HG02981 (cell line): ENCODE data around the gene AJUBA.
"Not testable (repeated sequence)": the region's sequence is repeated elsewhere in the genome, so short reads cannot be mapped to it uniquely, and the experiment has no call there.

ENCODE experiments used
- ATAC-seq: cut with Tn5 transposase; IDR thresholded peaks from one replicate; pipeline ENCODE4 v1.9.1; 2021; ENCODE audit warnings: mild to moderate bottlenecking, moderate library complexity; ENCODE audit not compliant: unreplicated experiment

Gene AJUBA

DNA sequence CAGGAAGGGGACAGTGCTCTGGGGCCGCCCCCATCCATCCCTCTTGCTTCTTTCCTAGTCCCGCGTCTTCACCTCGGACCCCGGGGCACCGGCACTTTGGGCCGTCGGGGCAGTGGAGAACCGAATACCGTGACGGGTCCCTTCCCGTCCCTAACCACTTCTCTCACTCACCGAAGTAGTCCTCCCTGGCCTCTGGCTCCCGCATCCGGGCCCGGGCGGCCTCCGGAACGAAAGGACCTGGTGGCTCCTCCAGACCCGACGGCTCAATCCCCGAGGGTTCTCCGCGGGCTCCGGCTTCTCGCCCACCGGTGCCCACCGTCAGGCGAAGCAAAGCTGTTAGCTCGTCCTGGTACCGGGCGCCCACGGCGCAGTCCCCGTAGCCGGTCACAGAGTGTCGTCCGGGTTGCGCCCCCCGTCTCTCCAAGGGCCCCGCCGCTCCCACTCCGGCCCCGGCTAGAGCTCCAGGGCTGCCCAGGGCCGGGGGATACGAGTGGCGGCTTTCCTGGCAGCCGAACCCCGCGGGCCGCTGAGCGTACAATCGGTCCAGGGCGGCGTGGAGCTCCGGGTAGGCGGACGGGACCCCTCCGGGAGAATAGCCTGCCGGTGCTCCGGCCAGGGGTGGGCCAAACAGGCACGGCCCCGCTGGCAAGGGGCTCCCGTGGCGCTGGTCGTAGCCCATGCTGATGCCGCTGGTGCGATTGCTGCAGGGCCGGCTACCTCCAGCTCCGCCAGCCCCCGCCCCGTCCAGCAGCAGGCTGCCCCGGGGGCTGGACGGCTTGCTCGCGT lies 1.1 kb downstream of the AJUBA start:
- no peak for ATAC-seq

- no peak for ATAC-seq
Measured at GRCh38 chr14:22980672-22981089, 1.7 kb downstream of the AJUBA start.

DNA sequence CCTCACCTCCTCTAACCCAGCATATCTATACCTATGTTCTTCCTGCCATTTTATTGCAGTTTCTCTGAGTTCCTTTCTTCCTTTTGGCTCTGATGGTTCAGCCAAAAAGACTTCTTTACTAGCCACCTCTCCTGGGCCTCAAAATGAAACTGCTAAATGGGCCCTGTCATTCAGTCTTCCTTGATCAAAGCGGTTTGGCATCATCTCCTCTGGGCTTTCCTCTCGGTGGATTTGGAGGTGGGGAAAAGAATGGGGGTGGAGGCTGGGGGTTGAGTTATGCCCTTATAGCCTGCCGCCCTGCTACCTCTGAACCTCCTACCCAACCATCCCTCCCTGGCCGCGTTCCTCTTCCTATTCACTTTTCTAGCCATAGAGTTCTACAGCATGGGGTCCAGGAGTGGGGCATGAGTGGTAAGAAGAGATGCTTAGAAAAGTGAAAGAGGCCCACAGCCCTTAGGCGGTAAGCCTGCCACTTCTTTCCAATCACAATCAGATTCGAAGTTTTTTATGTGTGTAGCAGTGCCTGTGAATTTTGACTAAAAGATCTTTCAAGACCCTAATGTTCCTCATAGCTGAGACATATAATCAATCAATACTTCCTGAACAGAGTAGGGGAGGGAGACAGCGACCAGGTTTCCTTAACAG lies 2.5 kb downstream of the AJUBA start:
- no peak for ATAC-seq

DNA sequence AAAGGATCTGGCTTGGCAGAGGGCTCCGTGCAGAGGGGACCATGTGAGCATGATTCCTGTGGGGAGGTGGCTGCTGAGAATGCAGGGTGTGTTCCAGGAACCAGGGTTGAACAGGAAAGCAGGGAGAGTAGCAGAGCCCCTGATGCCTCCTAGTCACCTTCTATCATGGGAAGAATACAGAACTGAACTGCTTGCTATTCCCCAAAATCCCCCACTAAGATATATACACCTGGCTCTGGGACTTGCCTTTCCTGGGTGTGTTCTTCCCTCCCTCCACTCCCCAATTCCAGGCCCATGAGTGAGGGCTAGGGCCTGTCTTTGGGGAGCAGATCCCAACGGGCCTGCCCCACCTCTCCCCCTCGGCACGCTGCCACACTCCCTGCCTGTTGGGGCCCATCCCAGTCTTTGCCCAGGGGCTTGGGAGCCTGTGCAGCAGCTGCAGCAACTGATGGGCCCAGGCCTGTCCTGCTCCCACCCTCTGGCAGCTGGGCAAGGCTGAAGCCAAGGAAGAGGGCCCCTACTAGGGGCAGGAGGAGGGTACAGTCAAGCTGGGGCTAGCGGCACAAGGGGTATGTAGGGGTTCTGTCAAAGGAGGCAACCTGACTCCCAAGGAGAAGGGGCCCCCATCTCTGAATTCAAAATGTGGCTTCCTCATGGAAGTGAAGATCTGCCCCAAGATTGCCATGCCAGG lies 3.2 kb downstream of the AJUBA start:
- ATAC-seq, result no peak

DNA sequence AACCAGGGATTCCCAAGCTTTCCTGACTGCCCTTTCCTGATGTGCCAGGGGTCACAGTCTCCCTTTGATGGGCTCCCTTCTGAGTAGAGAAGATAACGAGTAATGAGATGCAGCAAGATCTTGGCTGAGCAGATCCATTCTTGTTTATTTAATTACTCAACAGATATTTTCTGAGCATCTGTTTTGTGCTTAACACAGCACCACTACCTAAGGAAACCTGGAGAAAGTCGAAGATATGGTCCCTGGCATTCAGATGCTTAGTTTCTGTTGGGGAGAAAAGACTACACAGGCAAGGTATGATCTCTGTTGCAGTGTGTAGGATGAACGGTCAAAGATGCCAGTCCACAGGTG lies 3.9 kb downstream of the AJUBA start:
- no peak for ATAC-seq

GRCh38 chr14:22977684-22978486 lies 4.5 kb downstream of the AJUBA start:
- ATAC-seq, result no peak

GRCh38 chr14:22977434-22977683 lies 5.0 kb downstream of the AJUBA start:
- no peak for ATAC-seq

GRCh38 chr14:22976620-22977433 lies 5.5 kb downstream of the AJUBA start:
- no peak for ATAC-seq

- no peak for ATAC-seq
Measured at GRCh38 chr14:22974530-22975313, 7.6 kb downstream of the AJUBA start.

GRCh38 chr14:22973217-22974032 lies 8.9 kb downstream of the AJUBA start:
- no peak for ATAC-seq

GRCh38 chr14:22972313-22972930 lies 9.9 kb downstream of the AJUBA start:
- ATAC-seq, result no peak

DNA sequence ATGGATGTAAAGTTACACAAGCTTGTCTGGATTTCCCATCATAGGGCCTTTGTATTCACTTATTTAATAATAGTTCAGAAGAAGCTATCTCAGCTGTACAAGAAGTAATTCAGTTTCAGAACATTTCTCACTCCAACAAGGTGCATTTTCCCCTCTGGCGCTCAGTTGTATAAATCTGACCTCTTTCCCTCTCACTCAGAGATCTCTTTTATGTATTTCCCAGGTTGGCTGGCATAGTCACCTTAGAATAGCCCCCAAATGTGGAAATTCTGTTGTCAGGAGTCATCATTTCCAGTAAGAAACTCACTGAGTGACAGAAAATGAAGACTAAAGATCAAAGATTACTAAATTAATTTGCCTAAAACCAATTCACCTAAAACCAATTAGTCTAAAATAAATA lies 11.2 kb downstream of the AJUBA start:
- ATAC-seq, result no peak

DNA sequence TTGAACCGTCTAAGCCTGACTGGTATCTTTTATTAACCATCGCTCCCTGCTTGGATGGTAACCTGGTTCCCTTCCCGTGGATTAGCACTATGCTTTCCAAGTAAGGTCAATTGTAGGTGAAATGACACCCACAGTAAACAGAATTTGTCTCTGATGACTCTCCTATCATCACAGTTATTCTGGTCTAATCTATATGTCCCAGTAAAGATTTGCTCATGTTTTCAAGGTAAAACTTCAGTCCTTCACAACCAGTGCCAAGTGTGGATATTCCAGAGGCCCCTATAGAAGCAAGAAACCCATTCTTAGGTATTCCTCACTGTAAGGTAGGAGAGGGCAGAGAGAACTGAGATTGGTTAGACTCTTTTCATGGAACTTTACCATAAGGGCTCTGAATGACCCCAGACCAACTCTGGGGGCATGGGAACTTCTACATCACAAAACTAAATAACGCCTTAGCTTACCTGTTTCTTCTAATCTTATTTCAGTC lies 15.5 kb downstream of the AJUBA start:
- ATAC-seq, result no peak

GRCh38 chr14:22965916-22966782 lies 16.2 kb downstream of the AJUBA start:
- ATAC-seq, result not testable (repeated sequence)

DNA sequence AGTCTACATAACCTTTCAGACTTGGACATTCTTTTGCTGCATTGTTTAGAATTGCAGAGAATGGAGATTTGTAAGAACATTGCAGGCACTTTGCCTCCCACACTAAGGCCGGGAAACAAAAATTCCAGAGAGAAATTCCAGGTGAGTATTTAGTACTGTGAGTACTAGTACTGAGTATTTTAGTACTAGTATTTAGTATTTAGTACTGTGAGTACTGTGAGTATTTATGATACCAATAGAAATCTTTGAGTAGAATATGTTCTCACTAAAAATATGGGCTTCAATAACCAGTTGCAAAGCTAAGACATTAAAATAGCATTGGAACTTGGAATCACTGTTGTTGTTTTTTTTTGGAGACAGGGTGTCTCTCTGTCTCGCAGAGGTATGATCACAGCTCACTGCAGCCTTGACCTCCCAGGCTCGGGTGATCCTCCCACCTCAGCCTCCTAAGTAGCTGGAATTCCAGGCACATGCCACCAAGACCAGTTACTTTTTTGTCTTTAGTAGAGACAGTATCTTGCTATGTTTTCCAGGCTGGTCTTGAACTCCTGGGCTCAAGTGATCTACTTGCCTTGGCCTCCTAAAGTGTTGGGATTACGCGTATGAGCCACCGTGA lies 20.2 kb downstream of the AJUBA start:
- no peak for ATAC-seq

DNA sequence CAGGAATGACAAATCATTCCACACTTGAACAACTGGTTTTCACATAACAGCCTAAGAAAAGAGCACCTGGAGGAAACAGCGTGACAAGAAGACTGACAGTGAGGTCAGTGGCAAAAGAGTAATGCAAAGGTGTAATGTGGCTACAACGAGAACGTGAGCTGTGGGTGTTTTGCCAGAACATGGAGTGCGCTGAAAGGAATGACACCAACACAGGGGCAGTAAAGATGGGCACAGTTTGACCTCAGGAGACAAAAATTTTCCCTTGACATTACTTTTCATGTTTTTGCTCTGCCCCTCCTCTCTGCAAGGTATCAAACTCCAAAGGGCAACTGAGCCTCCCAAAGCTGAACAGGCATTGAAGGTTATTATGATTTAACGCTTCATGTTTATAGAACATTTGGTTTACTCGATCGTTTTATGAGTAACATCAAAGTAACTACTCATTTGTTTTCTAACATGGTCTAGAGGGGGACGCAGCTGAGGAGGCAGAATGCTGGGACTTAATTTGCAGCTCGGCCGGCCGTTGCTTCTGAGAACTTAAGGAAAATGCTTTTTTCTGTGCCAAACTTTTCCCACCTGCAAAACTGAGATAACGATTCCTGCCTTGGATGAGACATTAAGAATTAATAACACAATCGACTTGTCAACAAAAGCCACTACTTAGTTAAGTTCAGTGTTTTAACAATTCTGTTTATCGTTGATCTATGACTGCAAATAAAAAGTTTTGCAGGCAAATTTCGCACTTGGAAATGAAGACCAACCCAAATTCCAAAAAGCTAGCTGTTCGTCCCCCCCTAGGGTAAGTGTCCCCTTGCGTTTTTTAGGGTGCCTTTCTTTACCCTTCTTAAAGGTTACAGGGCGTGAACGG lies 26.4 kb downstream of the AJUBA start:
- no peak for ATAC-seq
